Measurements from ENCODE around the gene OAS2.
"Not testable (repeated sequence)": the region's sequence is repeated elsewhere in the genome, so short reads cannot be mapped to it uniquely, and the experiment has no call there.

The OAS2 gene

DNA sequence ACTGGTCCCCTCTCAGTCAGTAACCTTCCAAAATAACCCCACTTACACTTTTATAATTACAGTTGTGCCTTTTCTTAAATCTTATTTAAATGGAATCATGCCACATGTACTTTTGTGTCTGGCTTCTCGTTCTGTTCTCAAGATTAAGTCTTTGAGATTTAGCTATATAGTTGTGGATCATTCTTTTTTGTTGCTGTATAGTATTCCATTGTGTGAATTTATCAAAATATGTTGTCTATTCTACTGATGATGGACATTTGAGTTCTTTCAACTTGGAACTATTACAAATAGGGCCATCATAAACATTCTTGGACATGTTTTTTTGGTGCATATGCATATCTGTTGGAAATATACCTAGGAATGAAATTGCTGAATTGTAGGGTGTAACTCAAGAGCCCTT is 31.0 kb upstream of the OAS2 start:
- no peak for DNase-seq (ENCODE audit: extremely low spot score, insufficient read length, low read depth)
- FAIRE-seq = no peak

GRCh38 chr12:112947761-112948160 is 30.6 kb upstream of the OAS2 start:
- DNase-seq (ENCODE audit: extremely low spot score, insufficient read length, low read depth) (no peak), FAIRE-seq (no peak)

DNA sequence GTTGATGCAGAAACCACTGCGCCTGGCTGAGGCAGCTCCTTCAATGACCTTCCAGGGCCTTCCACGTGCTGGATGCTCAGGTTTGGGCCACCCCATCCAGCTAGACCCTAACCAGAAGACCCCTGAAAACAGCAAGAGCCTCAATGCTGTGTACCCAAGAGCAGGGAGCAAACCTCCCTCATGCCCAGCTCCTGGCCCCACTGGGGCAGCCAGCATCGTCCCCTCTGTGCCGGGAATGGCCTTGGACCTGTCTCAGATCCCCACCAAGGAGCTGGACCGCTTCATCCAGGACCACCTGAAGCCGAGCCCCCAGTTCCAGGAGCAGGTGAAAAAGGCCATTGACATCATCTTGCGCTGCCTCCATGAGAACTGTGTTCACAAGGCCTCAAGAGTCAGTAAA is 29.5 kb upstream of the OAS2 start:
- FAIRE-seq = no peak
- DNase-seq (ENCODE audit: extremely low spot score, insufficient read length, low read depth) = no peak

- DNase-seq (ENCODE audit: extremely low spot score, insufficient read length, low read depth) (no peak), FAIRE-seq (no peak)
Measured at GRCh38 chr12:112950701-112951100, 27.6 kb upstream of the OAS2 start.

- not testable (repeated sequence) for FAIRE-seq; DNase-seq (ENCODE audit: extremely low spot score, insufficient read length, low read depth)
Measured at GRCh38 chr12:112957125-112957524, 21.2 kb upstream of the OAS2 start.

GRCh38 chr12:112961074-112961473 is 17.2 kb upstream of the OAS2 start:
- DNase-seq (ENCODE audit: extremely low spot score, insufficient read length, low read depth) = no peak
- FAIRE-seq = no peak

- DNase-seq (ENCODE audit: extremely low spot score, insufficient read length, low read depth) (no peak), FAIRE-seq (no peak)
Measured at GRCh38 chr12:112961536-112961935, 16.8 kb upstream of the OAS2 start.

GRCh38 chr12:112962561-112962960 is 15.8 kb upstream of the OAS2 start:
- FAIRE-seq = no peak
- no peak for DNase-seq (ENCODE audit: extremely low spot score, insufficient read length, low read depth)

GRCh38 chr12:112963227-112963861 is 15.0 kb upstream of the OAS2 start:
- DNase-seq (ENCODE audit: extremely low spot score, insufficient read length, low read depth) = no peak
- no peak for FAIRE-seq

DNA sequence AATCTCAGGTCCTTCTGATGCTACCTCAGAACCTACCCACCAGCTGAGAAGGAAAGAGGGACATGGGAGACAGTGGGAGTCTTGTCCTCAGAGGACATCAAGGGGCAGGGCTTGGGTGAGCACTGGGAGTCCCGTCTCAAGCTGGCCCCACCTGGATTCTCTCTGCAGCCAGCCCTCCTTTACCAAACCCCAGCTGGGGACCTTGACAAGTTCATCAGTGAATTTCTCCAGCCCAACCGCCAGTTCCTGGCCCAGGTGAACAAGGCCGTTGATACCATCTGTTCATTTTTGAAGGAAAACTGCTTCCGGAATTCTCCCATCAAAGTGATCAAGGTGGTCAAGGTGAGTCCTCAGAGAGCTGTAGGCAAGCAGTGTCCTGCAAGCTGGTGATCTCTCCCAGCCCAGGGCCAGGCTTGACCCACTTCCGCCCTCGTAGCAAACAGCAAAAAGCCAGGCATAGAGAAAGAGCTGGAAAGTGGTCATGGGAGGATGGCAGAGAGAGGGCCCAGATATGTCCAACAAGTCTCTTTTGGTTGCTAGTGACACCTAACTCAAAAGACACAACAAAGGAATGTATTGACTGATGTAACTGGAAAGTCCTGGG is 14.2 kb upstream of the OAS2 start:
- no peak for FAIRE-seq

GRCh38 chr12:112964915-112965314 is 13.4 kb upstream of the OAS2 start:
- DNase-seq (ENCODE audit: extremely low spot score, insufficient read length, low read depth) (no peak), FAIRE-seq (no peak)

More for the DNA sequence above, 14.2 kb upstream of the OAS2 start:
- no peak for DNase-seq (ENCODE audit: extremely low spot score, insufficient read length, low read depth)

GRCh38 chr12:112965643-112966042 is 12.7 kb upstream of the OAS2 start:
- no peak for FAIRE-seq

GRCh38 chr12:112967306-112967705 is 11.0 kb upstream of the OAS2 start:
- FAIRE-seq = no peak
- DNase-seq (ENCODE audit: extremely low spot score, insufficient read length, low read depth) = no peak

More at GRCh38 chr12:112965643-112966042, 12.7 kb upstream of the OAS2 start:
- no peak for DNase-seq (ENCODE audit: extremely low spot score, insufficient read length, low read depth)

DNA sequence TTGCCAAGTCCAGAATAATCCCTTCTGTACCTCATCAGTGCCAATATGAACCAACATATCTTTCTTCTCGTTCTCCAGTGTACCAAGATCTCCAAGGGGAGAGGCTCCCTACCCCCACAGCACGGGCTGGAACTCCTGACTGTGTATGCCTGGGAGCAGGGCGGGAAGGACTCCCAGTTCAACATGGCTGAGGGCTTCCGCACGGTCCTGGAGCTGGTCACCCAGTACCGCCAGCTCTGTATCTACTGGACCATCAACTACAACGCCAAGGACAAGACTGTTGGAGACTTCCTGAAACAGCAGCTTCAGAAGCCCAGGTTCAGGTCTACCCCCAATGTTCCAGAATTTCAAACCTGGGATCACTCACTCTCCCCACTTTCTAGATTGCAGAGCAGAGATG is 10.5 kb upstream of the OAS2 start:
- DNase-seq (ENCODE audit: extremely low spot score, insufficient read length, low read depth) = no peak
- FAIRE-seq = no peak

DNA sequence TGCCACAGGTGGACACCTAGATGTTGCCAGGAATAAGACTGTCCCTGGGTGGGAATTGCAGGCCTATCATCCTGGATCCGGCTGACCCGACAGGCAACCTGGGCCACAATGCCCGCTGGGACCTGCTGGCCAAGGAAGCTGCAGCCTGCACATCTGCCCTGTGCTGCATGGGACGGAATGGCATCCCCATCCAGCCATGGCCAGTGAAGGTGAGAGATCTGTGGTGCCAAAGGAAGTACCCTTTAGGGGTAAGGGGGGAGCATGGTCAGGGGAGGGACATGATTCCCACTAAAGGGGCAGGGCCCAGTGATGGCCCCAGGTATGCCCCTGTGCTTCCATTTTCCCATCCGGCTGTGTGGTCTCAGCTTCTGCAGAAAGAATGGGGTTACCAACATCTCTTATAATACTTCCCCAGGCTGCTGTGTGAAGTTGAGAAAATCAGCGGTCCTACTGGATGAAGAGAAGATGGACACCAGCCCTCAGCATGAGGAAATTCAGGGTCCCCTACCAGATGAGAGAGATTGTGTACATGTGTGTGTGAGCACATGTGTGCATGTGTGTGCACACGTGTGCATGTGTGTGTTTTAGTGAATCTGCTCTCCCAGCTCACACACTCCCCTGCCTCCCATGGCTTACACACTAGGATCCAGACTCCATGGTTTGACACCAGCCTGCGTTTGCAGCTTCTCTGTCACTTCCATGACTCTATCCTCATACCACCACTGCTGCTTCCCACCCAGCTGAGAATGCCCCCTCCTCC is 8.6 kb upstream of the OAS2 start:
- no peak for DNase-seq (ENCODE audit: extremely low spot score, insufficient read length, low read depth)
- FAIRE-seq = no peak

GRCh38 chr12:112970391-112970790 is 7.9 kb upstream of the OAS2 start:
- DNase-seq (ENCODE audit: extremely low spot score, insufficient read length, low read depth) (no peak), FAIRE-seq (no peak)

GRCh38 chr12:112971248-112971647 is 7.1 kb upstream of the OAS2 start:
- no peak for FAIRE-seq
- no peak for DNase-seq (ENCODE audit: extremely low spot score, insufficient read length, low read depth)

DNA sequence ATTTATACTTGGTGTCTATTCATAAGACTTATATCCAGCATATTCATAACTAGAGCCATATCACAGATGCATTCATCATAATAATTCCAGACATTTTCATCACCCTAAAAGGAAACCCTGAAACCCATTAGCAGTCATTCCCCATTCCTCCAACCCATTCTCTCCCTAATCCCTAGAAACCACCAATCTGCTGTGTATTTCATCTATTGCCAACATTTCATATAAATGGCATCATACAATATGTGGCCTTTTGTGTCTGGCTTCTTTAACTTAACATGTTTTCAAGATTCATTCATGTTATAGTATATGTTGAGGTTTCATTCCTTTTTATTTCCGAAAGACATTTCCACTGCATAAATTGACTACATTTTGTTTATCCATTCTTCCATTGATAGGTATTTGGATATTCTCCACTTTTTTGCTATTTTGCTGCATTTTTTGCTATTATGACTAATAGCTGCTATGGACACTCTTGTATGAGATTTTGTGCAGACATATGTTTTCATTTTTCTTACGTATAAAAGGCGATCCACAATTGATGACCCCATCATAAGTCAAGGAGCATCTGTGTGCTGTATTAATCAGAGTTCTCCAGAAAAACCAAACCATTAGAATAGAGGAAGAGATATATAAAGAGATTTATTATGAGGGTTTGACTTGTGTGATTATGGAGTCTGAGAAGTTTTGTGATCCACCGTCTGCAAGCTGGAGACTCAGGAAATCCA is 5.1 kb upstream of the OAS2 start:
- DNase-seq (ENCODE audit: extremely low spot score, insufficient read length, low read depth) = no peak
- FAIRE-seq = no peak

- FAIRE-seq (no peak), DNase-seq (ENCODE audit: extremely low spot score, insufficient read length, low read depth) (no peak)
Measured at GRCh38 chr12:112973818-112974231, 4.5 kb upstream of the OAS2 start.

DNA sequence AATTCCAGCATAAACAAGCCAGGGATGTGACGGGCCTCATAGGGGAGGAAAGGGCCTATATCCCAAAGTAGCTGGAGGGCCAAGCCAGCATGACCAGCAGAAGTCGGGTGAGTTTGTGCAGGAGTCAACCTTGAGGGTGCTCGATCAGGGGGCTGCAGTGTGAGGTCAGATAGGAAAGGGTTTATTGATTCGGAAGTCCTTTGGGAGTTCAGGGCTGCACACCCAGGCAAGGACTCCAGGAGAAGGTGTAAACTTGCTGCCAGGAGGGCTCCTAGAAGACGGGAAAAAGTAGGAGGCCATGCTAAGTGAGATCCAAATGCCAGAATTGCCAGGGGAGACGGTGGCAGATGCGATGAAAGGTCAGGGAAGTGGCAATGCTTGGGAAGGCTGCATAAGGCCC is 3.4 kb upstream of the OAS2 start:
- no peak for FAIRE-seq
- DNase-seq (ENCODE audit: extremely low spot score, insufficient read length, low read depth) = no peak

DNA sequence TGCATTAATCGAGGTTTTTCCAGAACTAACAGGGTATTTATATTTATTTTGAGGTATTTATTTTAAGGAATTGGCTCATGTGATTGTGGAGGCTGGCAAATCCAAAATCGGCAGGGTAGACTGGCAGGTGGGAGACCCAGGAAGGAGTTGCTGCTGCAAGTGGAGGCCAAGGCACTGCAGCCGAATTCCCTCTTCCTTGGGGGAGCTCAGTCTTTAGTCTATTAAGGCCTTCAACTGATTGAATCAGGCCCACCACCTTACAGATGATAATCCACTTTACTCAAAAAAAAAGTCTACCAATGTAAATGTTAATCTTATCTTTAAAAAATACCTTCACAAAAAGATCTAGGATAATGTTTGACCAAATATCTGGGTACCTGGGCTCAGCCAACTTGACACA is 1.2 kb upstream of the OAS2 start:
- DNase-seq (ENCODE audit: extremely low spot score, insufficient read length, low read depth) (no peak), FAIRE-seq (no peak)

All from GM18507 (cell line).